Measurements from ENCODE around the gene PRR7.

Gene PRR7

DNA sequence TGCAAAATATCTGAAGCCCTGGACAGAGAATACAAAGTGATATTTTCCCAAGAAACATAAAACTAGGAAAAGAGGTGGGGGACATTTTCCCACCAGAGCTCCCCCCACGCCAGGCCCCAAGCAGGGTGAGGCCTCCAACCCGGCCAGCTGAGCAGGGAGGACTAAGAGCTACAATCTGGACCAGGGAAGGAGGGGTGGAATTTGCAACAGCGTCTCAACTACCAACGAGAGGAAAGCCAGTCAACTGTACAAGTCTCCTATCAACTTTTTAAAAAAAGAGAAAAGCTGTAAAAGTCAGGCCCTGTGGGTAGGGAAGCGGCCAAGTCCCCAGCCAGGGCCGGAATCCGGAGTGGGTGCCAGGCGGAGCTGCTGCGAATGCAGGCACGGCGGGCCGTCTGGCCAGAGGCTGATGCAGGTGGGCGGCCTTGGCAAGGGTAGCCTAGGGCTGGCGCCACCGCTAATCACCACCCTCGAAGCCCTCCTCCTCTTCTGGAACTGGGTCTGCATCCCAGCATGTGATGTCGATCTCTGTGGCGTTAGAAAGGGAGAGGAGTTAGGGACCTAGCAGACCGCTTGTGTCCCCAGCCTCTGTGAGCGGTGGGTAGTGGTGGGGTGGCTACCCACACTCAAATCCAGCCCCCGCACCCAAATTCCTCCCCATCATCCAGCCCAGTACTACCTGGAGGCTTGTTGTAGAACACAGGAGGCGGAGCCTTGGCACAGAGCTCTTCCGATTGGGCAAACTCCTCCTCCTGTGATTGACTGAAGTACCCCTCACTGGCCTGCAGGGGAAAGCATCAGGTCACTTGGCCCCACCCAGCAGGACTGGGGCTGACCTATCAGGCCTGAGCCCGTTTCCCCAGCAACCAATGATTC, 10.6 kb downstream of the PRR7 start:
- DNase-seq (ENCODE audit: low spot score), result peak; percentile 73
- H3K4me3 Mint-ChIP-seq, result peak overlapping the region; percentile 34
- H3K9me3 Mint-ChIP-seq, result no peaks in the 10 kb centered on the region
- peaks cover 6% of the 10 kb centered on the region for H3K27me3 Mint-ChIP-seq (ENCODE audit: low read depth)
- H3K36me3 Mint-ChIP-seq (ENCODE audit: low read depth), result peaks cover 2% of the 10 kb centered on the region
- peaks cover 20% of the 10 kb centered on the region for H3K4me1 Mint-ChIP-seq (ENCODE audit: low read depth)
- no peak overlapping the region for H3K27ac Mint-ChIP-seq

DNA sequence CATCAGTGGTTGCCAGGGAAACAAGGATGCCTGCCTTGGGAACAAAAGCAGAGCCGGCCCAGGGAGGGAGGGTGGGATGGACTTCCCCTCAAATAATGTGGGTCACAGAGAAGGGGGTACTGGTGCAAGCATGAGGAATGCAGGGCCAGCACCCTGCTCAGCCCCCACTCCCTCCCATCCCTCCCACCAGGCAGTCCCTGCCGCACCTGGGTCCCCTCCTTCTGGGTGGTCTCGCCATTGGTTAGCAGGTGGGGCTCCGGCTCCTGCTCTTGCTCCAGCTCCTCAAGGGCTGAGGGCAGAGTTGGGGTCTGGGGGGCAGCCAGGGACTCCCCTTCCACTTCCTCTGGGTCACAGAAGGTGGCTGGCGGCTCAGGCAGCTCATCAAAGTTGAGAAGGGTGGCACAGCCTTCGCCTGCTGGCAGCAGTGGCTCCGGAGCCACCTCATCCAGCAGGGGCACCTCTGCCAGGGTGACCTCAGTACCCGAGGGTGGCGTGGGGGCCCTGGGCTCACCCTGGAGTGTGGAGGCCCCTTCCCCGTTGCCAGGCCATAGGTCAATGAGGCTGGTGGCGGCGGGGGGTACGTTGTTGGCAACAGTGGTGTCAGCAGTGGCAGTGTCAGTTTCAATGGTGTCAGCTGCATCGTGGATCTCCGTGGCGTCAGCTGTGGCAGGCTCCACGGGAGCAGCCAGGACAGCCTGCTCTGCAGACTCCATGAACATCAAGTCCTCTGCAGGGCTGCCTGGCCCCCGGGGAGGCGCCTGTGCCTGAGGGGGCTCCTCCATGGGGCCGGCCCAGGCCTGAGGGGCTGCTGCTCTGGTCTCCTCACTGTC, 11.5 kb downstream of the PRR7 start:
- Mint-ChIP-seq H3K36me3 (ENCODE audit: low read depth) (peaks cover 2% of the 10 kb centered on the region), H3K27me3 (ENCODE audit: low read depth) (peaks cover 3% of the 10 kb centered on the region)

DNA sequence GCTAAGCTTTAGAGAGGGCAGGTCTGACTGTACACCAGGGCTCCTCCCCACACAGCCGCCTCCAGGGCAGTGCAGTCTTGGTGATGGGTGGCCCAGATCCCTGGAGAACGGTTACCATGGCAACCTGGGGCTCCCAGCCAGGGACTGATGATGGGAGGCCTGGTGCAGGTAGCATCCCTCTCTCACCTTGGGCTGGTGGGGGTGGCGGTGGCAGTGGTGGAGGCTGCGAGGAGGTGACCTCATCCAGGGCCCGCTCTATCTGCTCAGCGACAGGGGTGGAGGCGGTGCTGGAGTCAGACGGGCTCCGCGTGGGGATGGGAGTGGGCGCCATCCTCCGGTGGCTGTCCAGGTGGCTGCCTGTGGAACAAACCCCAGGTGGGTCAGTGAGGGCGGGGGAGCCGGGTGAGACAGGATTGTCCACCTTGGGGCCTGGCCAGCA, 12.3 kb downstream of the PRR7 start:
- Mint-ChIP-seq H3K27me3 (ENCODE audit: low read depth) (no peaks in the 10 kb centered on the region), H3K27ac (no peak overlapping the region), H3K36me3 (ENCODE audit: low read depth) (peaks cover 2% of the 10 kb centered on the region), H3K4me1 (ENCODE audit: low read depth) (peaks cover 22% of the 10 kb centered on the region), H3K4me3 (no peak overlapping the region), H3K9me3 (no peaks in the 10 kb centered on the region)
- no peak for DNase-seq (ENCODE audit: low spot score)

More for the DNA sequence above, 11.5 kb downstream of the PRR7 start:
- Mint-ChIP-seq H3K27ac (no peak overlapping the region), H3K4me1 (ENCODE audit: low read depth) (peaks cover 25% of the 10 kb centered on the region), H3K9me3 (no peaks in the 10 kb centered on the region), H3K4me3 (no peak overlapping the region)
- DNase-seq (ENCODE audit: low spot score), result no peak

DNA sequence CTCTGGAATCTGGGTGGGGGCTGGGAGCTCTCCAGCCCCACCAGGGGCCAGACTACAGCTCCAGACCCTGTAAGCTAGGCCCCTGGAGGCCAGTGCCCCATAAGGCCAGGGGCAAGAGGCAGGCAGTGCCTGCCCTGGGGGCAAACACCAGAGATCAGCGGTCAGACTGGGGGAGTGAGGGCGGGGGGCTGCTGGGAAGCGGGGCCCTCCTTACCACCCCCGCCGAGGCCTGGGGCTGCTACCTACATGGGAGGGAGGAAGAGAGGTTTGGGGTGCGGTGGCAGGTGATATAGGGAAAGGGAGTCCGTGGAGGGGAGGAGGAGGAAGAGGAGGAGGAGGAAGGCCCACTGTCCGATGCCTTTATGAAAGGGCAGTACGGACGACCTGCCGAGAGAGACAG, 12.7 kb downstream of the PRR7 start:
- H3K27ac Mint-ChIP-seq, result no peak overlapping the region
- peaks cover 2% of the 10 kb centered on the region for H3K36me3 Mint-ChIP-seq (ENCODE audit: low read depth)
- no peaks in the 10 kb centered on the region for H3K27me3 Mint-ChIP-seq (ENCODE audit: low read depth)
- no peak for DNase-seq (ENCODE audit: low spot score)
- H3K9me3 Mint-ChIP-seq, result no peaks in the 10 kb centered on the region
- no peak overlapping the region for H3K4me3 Mint-ChIP-seq
- H3K4me1 Mint-ChIP-seq (ENCODE audit: low read depth), result peaks cover 21% of the 10 kb centered on the region

DNA sequence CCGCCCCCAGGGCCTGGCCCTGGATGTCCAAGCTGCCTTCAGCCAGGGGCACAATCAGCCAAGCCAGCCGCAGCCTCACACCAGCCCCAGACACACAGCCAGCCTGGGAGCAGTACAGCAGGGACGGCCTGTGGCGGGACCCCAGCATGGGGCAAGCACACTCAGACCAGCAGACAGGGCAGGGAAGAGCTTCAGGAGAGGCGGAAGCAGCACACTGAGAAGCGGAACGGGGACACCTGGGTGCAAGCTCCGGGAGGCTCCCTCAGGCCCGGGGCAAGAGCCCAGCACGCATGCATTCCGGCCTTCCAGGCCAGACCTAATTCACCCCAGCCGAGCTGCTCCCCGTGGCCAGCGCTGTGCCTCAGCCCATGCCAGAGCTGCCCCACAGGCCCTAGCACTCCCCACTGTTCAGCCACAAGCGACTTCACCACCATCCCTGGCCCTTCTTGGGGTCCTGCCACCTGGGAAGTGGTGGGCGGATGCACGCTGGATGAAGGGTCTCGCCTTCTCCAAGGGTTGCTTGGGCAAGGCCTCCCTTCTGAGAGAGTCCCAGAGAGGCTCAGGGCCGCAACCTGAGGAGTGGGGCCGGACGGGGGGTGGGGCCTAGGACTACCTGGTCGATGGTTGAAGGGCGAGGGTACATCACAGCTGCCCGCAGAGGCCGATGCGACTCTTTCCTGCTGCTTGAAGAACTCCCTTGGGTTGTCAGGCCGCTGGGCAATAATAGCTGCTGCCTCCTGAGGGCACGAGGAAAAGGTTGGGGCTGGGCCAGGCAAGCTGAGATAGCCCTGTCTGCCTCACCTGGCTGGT, 13.4 kb downstream of the PRR7 start:
- peaks cover 2% of the 10 kb centered on the region for H3K36me3 Mint-ChIP-seq (ENCODE audit: low read depth)
- H3K27ac Mint-ChIP-seq, result no peak overlapping the region
- DNase-seq (ENCODE audit: low spot score), result no peak
- H3K27me3 Mint-ChIP-seq (ENCODE audit: low read depth), result no peaks in the 10 kb centered on the region
- H3K4me3 Mint-ChIP-seq, result no peak overlapping the region
- H3K4me1 Mint-ChIP-seq (ENCODE audit: low read depth), result peaks cover 21% of the 10 kb centered on the region
- H3K9me3 Mint-ChIP-seq, result no peaks in the 10 kb centered on the region

DNA sequence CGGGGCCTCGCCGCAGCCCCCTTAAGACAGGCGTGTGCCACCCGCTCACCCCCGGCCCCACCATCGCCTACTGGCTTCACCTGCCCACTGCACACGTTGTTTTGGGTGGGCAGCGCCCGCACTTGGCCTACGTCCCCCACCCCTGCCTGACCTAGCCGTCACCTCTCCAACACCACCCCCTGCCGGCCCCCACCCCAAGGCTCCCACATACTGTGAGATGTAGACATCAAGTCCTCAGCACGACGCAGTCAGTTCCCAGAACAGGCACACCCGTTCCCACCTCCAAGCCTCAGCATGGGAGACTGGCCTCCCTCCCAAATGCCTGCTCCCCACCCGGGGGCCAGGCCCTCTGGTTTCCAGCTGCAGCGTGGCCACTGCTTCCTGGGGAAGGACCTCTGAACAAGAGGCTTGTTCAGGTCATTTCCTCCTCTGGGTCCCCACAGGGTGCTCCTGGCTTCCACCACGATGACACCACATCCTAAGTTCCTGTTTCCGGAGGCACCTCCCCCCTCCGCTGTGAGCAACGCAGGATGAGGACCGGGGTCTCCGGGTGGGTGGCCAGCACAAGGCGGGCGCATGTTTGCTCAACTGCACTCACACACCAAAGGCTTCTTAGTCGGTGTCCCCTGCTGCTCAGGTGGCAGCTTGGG, 15.5 kb downstream of the PRR7 start:
- Mint-ChIP-seq H3K36me3 (ENCODE audit: low read depth) (peaks cover 7% of the 10 kb centered on the region), H3K4me3 (no peak overlapping the region), H3K27me3 (ENCODE audit: low read depth) (no peaks in the 10 kb centered on the region), H3K9me3 (no peaks in the 10 kb centered on the region), H3K4me1 (ENCODE audit: low read depth) (peaks cover 17% of the 10 kb centered on the region), H3K27ac (peak overlapping the region; percentile 36)
- DNase-seq (ENCODE audit: low spot score), result no peak

DNA sequence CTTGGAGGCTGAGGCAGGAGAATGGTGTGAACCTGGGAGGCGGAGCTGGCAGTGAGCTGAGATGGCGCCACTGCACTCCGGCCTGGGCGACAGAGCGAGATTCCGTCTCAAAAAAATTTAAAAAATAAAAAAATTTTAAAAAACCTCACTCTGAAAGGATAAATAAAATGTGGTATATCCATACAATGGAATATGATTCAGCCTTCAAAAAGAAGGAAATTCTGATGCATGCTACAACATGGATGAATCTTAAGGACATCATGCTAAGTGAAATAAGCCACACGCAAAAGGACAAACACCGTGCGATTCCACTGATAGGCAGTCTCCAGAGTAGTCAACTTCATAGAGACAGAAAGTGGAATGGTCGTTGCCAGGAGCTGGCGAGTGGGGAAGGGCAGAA, 18.4 kb downstream of the PRR7 start:
- H3K27me3 Mint-ChIP-seq (ENCODE audit: low read depth), result no peaks in the 10 kb centered on the region
- H3K27ac Mint-ChIP-seq, result no peak overlapping the region
- peaks cover 7% of the 10 kb centered on the region for H3K36me3 Mint-ChIP-seq (ENCODE audit: low read depth)
- H3K9me3 Mint-ChIP-seq, result no peaks in the 10 kb centered on the region
- no peak overlapping the region for H3K4me3 Mint-ChIP-seq
- DNase-seq (ENCODE audit: low spot score), result no peak
- H3K4me1 Mint-ChIP-seq (ENCODE audit: low read depth), result peaks cover 15% of the 10 kb centered on the region

DNA sequence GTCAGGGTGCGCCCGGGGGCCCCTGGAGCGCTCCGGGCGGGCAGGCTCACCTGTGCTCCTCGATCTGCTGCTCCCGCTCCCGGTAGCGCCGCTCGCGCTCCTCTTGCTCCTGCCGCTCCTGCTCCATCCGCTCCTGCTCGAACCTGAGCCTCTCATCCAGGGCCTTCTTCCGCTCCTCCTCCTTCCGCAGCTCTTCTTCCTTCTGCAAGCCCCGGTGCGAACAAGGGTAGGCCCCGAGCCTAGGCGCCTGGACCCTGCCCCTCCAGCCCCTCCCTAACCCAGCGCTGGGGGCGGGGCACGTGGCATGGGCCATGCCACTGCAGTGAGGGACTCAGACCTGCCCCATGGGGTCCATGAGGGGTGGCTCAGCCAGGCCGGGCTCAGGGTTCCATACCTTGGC, 20.2 kb downstream of the PRR7 start:
- H3K4me3 Mint-ChIP-seq, result no peak overlapping the region

DNA sequence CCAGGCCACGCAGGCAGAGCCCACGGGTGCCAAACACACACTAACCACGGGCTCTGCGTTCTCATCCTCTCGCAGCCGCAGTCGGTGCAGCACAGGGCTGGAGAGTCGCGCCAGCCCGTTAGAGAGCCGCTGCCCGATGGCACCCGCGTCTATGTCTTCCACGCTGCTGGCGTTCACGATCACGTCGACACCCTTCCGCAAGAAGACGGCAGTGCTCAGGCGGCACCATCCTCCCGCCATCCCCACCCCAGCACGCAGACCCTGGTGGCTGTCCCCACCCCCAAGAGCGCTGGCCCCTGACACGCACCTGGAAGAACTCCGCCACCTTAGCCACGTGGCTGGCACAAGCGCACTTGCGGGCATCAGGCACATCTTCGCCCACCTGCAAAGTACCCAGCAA, 20.8 kb downstream of the PRR7 start:
- Mint-ChIP-seq H3K36me3 (ENCODE audit: low read depth) (peaks cover 5% of the 10 kb centered on the region), H3K27me3 (ENCODE audit: low read depth) (no peaks in the 10 kb centered on the region), H3K4me1 (ENCODE audit: low read depth) (peaks cover 8% of the 10 kb centered on the region), H3K27ac (no peak overlapping the region), H3K4me3 (no peak overlapping the region), H3K9me3 (no peaks in the 10 kb centered on the region)
- DNase-seq (ENCODE audit: low spot score), result no peak

More for the DNA sequence above, 20.2 kb downstream of the PRR7 start:
- DNase-seq (ENCODE audit: low spot score), result no peak
- H3K36me3 Mint-ChIP-seq (ENCODE audit: low read depth), result peaks cover 5% of the 10 kb centered on the region
- H3K27ac Mint-ChIP-seq, result no peak overlapping the region
- peaks cover 13% of the 10 kb centered on the region for H3K4me1 Mint-ChIP-seq (ENCODE audit: low read depth)
- H3K27me3 Mint-ChIP-seq (ENCODE audit: low read depth), result no peaks in the 10 kb centered on the region
- H3K9me3 Mint-ChIP-seq, result no peaks in the 10 kb centered on the region

DNA sequence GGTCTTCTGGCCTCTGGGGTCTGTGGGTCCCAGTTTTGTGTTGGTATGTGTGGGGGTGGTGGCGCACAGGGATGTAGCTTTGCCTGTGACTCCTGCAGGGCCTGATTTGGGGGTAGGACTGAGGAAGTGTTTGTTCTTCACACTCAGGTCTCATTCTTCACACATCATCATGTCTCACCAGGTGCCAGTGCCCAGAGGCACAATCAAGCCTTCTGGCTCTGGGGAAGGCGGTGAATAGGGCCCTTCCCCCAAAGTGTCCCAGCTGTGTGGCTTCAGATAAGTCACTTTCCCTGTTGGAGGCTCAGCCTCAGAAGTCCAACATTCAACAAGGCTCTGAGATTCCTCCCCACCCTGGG, 21.7 kb downstream of the PRR7 start:
- peaks cover 5% of the 10 kb centered on the region for H3K36me3 Mint-ChIP-seq (ENCODE audit: low read depth)
- H3K27ac Mint-ChIP-seq, result no peak overlapping the region
- H3K27me3 Mint-ChIP-seq (ENCODE audit: low read depth), result no peaks in the 10 kb centered on the region
- no peaks in the 10 kb centered on the region for H3K9me3 Mint-ChIP-seq
- no peak overlapping the region for H3K4me3 Mint-ChIP-seq
- DNase-seq (ENCODE audit: low spot score), result no peak
- H3K4me1 Mint-ChIP-seq (ENCODE audit: low read depth), result peaks cover 4% of the 10 kb centered on the region

DNA sequence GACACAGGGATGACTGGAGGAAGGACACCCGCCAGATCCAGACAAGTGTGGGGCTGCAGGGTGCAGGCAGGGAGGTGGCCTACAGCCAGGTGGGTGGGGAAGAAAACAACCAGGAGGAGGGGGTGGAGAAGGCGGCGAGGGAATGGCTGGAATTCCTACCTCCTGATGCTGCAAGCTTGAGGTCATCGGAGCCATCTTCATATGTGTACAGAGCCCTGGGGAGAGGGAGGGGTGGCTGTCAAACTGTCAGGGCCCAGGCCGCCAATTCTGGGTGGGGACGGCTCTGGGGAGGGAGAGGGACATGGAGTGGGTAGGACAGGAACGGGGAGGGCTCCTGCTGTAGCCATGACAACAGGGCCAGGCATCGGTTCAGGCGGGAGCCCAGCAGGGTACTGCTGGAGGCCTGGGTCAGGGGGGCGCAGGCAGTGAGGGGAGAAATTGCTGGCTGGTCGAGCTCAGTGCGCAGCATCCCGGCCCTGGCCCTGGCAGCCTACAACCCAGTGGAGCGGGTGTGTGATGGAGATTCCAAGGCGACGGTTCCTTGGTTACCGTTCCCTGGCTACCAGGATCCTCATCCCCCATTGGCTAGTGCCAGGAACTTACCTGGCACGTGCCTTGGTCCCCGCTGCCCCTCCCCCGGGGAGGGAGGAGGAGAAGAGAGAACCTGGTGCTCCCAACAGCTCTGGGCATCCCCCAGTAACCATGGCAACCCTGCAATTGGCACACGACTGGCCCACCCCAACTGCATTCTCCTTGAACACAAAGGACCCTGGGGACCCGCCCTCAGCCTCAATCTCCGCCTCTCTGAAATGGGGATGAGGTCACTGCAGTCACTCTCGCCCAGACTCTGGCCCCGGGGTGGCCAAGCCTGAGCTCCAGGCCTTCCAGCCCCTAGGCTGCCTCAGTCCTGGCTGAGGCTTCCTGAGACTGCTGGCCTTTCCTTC, 22.3 kb downstream of the PRR7 start:
- H3K4me3 Mint-ChIP-seq, result no peak overlapping the region
- H3K27ac Mint-ChIP-seq, result no peak overlapping the region
- H3K36me3 Mint-ChIP-seq (ENCODE audit: low read depth), result peaks cover 5% of the 10 kb centered on the region
- no peak for DNase-seq (ENCODE audit: low spot score)
- no peaks in the 10 kb centered on the region for H3K9me3 Mint-ChIP-seq
- H3K27me3 Mint-ChIP-seq (ENCODE audit: low read depth), result peaks cover 2% of the 10 kb centered on the region
- peaks cover 6% of the 10 kb centered on the region for H3K4me1 Mint-ChIP-seq (ENCODE audit: low read depth)

DNA sequence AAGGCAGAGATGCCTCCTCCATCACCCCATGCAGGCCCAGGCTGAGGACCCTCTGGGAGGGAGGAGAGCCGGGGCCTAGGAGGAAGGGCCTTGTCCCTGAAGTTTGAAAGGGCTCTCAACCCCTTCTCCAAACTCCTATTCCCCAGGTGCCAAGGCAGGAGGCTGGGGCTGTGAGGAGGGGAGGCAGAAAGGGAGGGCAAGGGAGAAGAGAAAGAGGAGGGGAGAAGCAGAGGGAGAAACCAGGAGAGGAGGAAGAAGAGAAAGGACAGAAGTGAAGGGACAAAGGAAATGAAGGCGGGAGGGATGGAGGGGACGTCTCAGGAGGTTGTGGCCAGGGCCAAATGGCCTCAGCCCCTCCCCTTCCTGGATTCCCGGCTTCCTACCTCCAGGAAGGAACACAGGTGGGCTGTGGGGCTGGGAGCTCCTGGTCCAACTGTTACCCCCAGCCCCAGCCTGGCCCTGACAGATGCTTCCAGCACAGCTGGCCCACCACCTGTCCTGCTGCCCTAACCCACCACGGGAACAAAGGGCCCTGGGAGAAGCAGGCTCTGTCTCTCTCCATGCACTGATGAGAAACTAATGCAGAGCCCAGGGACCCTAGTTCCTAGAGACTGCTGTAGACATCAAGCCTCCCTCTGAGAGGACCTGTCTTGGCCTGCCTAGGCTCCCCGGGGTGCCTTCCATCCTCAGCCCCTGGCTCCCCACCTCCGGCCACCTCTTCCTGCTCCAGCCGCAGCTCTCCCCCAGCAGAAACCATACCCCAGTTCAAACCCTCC, 23.3 kb downstream of the PRR7 start:
- Mint-ChIP-seq H3K4me1 (ENCODE audit: low read depth) (peaks cover 14% of the 10 kb centered on the region), H3K9me3 (no peaks in the 10 kb centered on the region), H3K27me3 (ENCODE audit: low read depth) (peaks cover 9% of the 10 kb centered on the region), H3K4me3 (no peak overlapping the region), H3K27ac (peak overlapping the region; percentile 1), H3K36me3 (ENCODE audit: low read depth) (peaks cover 9% of the 10 kb centered on the region)
- DNase-seq (ENCODE audit: low spot score), result no peak

All from T-helper 2 cell treated with Interferon-gamma antibody and Interleukin-4, amounts not matched to agents 5 μg/mL and 100 μg/mL, for 36 hours (primary cell).